ENCODE data around the gene ERI3. TPM values are rescaled to one million over a fixed set of nuclear protein-coding genes. Genes with fewer than 3 reads are reported as not detected.

The ERI3 gene
- polyA plus RNA-seq, 1 donor from 2014 or later = 92.5 TPM

GRCh38 chr1:44368471-44369151 lies 13.6 kb upstream of the ERI3 start:
- Histone ChIP-seq H4K20me1 (ENCODE audit: insufficient read depth) (no peaks in the 10 kb centered on the region), H3K9me2 (ENCODE audit: insufficient read depth, low read length) (no peaks in the 10 kb centered on the region), H3F3A (ENCODE audit: insufficient read depth, low read length, poor library complexity, severe bottlenecking) (no peaks in the 10 kb centered on the region), H2AFZ (ENCODE audit: low read depth, low read length) (no peak overlapping the region), H3K79me2 (replicated peaks; ENCODE audit: insufficient read depth, low read length) (no peaks in the 10 kb centered on the region), H3K4me2 (ENCODE audit: low read length) (no peak overlapping the region), H3K27ac (ENCODE audit: low read length) (no peak overlapping the region), H3K9ac (ENCODE audit: low read length) (no peak overlapping the region), H3K9me3 (ENCODE audit: low read length) (no peaks in the 10 kb centered on the region), H3K36me3 (ENCODE audit: insufficient read depth, low read length) (no peaks in the 10 kb centered on the region), H3K27me3 (ENCODE audit: insufficient read depth, low read depth, low read length) (no peaks in the 10 kb centered on the region), H3K4me3 (ENCODE audit: low read length) (no peak overlapping the region)
- no peak for TF ChIP-seq RAD21 (conservative IDR thresholded peaks at IDR 0.05)
- TF ChIP-seq TAF1 (IDR thresholded peaks at IDR 0.05; ENCODE audit: low read depth) = no peak
- TF ChIP-seq SMC3 (conservative IDR thresholded peaks at IDR 0.05; ENCODE audit: poor library complexity) = no peak
- no peak for TF ChIP-seq CTCF (IDR thresholded peaks at IDR 0.05; ENCODE audit: poor library complexity, severe bottlenecking)
- TF ChIP-seq, protein P1, sequence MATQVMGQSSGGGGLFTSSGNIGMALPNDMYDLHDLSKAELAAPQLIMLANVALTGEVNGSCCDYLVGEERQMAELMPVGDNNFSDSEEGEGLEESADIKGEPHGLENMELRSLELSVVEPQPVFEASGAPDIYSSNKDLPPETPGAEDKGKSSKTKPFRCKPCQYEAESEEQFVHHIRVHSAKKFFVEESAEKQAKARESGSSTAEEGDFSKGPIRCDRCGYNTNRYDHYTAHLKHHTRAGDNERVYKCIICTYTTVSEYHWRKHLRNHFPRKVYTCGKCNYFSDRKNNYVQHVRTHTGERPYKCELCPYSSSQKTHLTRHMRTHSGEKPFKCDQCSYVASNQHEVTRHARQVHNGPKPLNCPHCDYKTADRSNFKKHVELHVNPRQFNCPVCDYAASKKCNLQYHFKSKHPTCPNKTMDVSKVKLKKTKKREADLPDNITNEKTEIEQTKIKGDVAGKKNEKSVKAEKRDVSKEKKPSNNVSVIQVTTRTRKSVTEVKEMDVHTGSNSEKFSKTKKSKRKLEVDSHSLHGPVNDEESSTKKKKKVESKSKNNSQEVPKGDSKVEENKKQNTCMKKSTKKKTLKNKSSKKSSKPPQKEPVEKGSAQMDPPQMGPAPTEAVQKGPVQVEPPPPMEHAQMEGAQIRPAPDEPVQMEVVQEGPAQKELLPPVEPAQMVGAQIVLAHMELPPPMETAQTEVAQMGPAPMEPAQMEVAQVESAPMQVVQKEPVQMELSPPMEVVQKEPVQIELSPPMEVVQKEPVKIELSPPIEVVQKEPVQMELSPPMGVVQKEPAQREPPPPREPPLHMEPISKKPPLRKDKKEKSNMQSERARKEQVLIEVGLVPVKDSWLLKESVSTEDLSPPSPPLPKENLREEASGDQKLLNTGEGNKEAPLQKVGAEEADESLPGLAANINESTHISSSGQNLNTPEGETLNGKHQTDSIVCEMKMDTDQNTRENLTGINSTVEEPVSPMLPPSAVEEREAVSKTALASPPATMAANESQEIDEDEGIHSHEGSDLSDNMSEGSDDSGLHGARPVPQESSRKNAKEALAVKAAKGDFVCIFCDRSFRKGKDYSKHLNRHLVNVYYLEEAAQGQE (IDR thresholded peaks at IDR 0.05; ENCODE audit: borderline replicate concordance) = no peak

DNA sequence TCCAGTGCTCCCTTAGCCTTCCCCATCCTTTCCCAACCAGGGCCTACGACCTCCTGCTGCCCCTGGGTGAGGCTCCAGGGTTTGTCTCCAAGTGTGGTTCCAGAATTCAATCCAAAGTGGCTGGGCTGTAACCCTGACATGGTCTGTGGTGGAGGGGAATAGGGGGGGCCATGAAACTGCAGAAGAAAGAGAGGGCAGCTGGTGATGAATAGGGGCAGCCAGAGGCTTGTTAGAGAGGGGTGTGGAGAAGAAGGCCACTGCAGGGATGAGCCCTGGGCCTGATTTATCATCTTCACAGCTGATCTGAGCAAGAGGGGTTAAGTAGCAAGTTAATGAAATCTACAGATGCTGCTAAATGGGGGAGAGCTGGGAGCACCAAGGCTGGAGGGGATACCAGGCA lies 12.9 kb upstream of the ERI3 start:
- TF ChIP-seq TAF1 (IDR thresholded peaks at IDR 0.05; ENCODE audit: low read depth) = no peak
- TF ChIP-seq EZH2 (IDR thresholded peaks at IDR 0.05; ENCODE audit: borderline replicate concordance, insufficient read depth, low read length, poor library complexity, severe bottlenecking) = no peak
- no peak for TF ChIP-seq SMC3 (conservative IDR thresholded peaks at IDR 0.05; ENCODE audit: poor library complexity)
- no peak for TF ChIP-seq EP300 (conservative IDR thresholded peaks at IDR 0.05; ENCODE audit: poor library complexity, severe bottlenecking)
- TF ChIP-seq RAD21 (conservative IDR thresholded peaks at IDR 0.05) = no peak
- no peak for TF ChIP-seq CTCF (IDR thresholded peaks at IDR 0.05; ENCODE audit: poor library complexity, severe bottlenecking)
- no peak for TF ChIP-seq MXI1 (conservative IDR thresholded peaks at IDR 0.05; ENCODE audit: poor library complexity, severe bottlenecking)
- TF ChIP-seq, protein P1 (IDR thresholded peaks at IDR 0.05; ENCODE audit: borderline replicate concordance) = no peak
- TF ChIP-seq POLR2AphosphoS5 (IDR thresholded peaks at IDR 0.05) = no peak
- H2AFZ ChIP-seq (ENCODE audit: low read depth, low read length) = no peak overlapping the region
- H3K9ac ChIP-seq (ENCODE audit: low read length) = no peak overlapping the region
- H3K9me3 ChIP-seq (ENCODE audit: low read length) = no peaks in the 10 kb centered on the region
- no peaks in the 10 kb centered on the region for H3K36me3 ChIP-seq (ENCODE audit: insufficient read depth, low read length)
- H3K79me2 ChIP-seq (replicated peaks; ENCODE audit: insufficient read depth, low read length) = no peaks in the 10 kb centered on the region
- H3K27me3 ChIP-seq (ENCODE audit: insufficient read depth, low read depth, low read length) = no peaks in the 10 kb centered on the region
- no peak overlapping the region for H3K4me3 ChIP-seq (ENCODE audit: low read length)
- H3K27ac ChIP-seq (ENCODE audit: low read length) = no peak overlapping the region
- no peaks in the 10 kb centered on the region for H4K20me1 ChIP-seq (ENCODE audit: insufficient read depth)
- no peak overlapping the region for H3K4me2 ChIP-seq (ENCODE audit: low read length)
- no peaks in the 10 kb centered on the region for H3K9me2 ChIP-seq (ENCODE audit: insufficient read depth, low read length)
- H3F3A ChIP-seq (ENCODE audit: insufficient read depth, low read length, poor library complexity, severe bottlenecking) = no peaks in the 10 kb centered on the region
